Testis (tissue), 3 donors: Measurements from ENCODE around the gene PLEKHM1. TPM values are rescaled to one million over a fixed set of nuclear protein-coding genes. Genes with fewer than 3 reads are reported as not detected.

Source experiments
- DNase-seq: peaks from one replicate; pipeline ENCODE4 v3.0.0-alpha.2; 2019
- H3K27ac ChIP-seq, 2 donors: fragments of 200-600 bp; sonication (generic); one replicate each; pipeline ENCODE4 v1.5.1; 2019
- H3K27me3 ChIP-seq: fragments of 200-600 bp; sonication (generic); one replicate; pipeline ENCODE4 v1.5.1; 2019
- H3K36me3 ChIP-seq: fragments of 200-600 bp; sonication (generic); one replicate; pipeline ENCODE4 v1.5.1; 2017; ENCODE audit warnings: low read depth; ENCODE audit errors: missing control alignments
- H3K4me1 ChIP-seq: fragments of 200-600 bp; sonication (generic); one replicate; pipeline ENCODE4 v1.5.1; 2019
- H3K4me3 ChIP-seq, 2 donors: fragments of 200-600 bp; sonication (generic); one replicate each; pipeline ENCODE4 v1.5.1; 2017 to 2019
- H3K9me3 ChIP-seq: fragments of 200-600 bp; sonication (generic); one replicate; pipeline ENCODE4 v1.5.1; 2017
- POLR2A ChIP-seq: fragments of 450-650 bp; IDR thresholded peaks from one replicate; pipeline ENCODE4 v1.6.1; 2017; ENCODE audit warnings: antibody characterized with exemption, mild to moderate bottlenecking, moderate library complexity
- WGBS, 2 donors: methylation state at CpG; one replicate each; pipeline ENCODE4 v1.1.5; 2018; 5-methylcytosine and 5-hydroxymethylcytosine counted together
- intact Hi-C: fragments of 100-400 bp; cut with DNase I; formaldehyde crosslinking; loops from one replicate; pipeline ENCODE4 v1.15.1; 2023; ENCODE audit warnings: low total_unique reads
- polyA plus RNA-seq: library from polyadenylated mRNA; stranded (reverse); fragments of 350-450 nt; fragmentation: Illumina TruSeq; extraction: RNeasy Lipid Tissue Mini Kit (QIAGEN cat#74804); gene quantifications from one replicate; pipeline ENCODE4 v1.2.3, GENCODE V29; 2014; ENCODE audit warnings: low read depth, low replicate concordance; ENCODE audit not compliant: insufficient read depth
- total RNA-seq, 2 donors: library from RNA; depleted of rRNA; stranded (reverse); fragments of >200 nt; gene quantifications; one replicate each; pipeline ENCODE4 v1.2.3, GENCODE V29; 2016
- TF ChIP-seq, protein P1 (sequence below), 3 experiments: fragments of 450-650 bp in 2 of 3; fragments of 200-600 bp in 1 of 3; sonication (generic) in 1 of 3; IDR thresholded peaks; one replicate each; pipeline ENCODE4 v1.5.1; 2016 to 2019; ENCODE audit warnings: antibody characterized with exemption in 3 of 3, mild to moderate bottlenecking in 2 of 3, moderate library complexity in 1 of 3

PLEKHM1 gene
- total and polyA plus RNA-seq, 3 donors from 2014 or later, result 17.8 to 39.1 (median 31.8) TPM

DNA sequence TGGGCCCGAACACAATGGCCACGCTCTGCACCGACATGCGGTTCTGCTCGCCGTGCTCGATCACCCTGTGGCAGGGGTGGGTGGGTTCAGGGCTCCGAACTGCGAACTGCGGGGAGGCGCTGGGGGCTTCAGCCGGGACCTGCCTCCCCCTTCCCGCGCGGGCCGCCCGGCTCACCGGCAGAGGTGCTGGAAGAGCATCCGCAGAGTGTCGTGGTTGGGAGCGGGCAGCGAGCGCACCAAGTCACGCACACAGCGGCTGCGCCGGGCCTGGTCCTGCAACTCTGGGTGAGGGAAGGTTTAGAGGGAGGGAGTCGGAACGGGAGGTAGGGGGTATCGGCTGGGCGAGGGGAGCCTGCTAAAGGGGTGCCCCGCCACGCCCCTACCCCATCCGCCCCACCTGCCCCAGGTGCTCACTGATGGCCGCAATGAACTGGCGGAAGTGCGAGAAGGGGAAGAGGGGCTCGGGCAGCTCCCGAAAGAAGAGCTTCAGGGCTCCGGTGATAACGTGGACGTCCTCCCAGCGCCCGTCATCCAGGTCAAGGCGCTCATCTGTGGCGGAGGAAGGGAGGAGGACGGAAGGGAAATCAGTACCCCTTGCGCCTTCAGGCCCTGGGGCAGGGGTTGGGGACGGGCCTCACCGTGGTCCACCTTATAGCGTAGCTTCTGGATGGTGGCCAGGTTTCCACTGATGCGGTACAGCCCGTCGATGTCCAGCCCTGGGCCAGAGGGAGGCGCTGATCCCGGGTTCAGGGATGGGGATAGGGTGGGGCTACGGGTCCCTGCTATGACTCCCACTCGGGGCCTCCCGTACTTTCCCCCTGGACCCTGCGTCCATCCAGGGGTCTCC lies 94.7 kb downstream of the PLEKHM1 start:
- 29 to 44% methylated on average over 36 to 57 of the region's 60 CpGs for WGBS, 2 donors
- Histone ChIP-seq H3K36me3 (no peaks in the 10 kb centered on the region), H3K27ac (no peak overlapping the region), H3K27me3 (no peaks in the 10 kb centered on the region), H3K9me3 (no peaks in the 10 kb centered on the region), H3K4me1 (peaks cover 6% of the 10 kb centered on the region), H3K4me3 (peak overlapping the region; percentile 24 to 53)
- intact Hi-C loops, result no loop called here
- no peak for DNase-seq
- no peak for TF ChIP-seq POLR2A
- TF ChIP-seq, protein P1, sequence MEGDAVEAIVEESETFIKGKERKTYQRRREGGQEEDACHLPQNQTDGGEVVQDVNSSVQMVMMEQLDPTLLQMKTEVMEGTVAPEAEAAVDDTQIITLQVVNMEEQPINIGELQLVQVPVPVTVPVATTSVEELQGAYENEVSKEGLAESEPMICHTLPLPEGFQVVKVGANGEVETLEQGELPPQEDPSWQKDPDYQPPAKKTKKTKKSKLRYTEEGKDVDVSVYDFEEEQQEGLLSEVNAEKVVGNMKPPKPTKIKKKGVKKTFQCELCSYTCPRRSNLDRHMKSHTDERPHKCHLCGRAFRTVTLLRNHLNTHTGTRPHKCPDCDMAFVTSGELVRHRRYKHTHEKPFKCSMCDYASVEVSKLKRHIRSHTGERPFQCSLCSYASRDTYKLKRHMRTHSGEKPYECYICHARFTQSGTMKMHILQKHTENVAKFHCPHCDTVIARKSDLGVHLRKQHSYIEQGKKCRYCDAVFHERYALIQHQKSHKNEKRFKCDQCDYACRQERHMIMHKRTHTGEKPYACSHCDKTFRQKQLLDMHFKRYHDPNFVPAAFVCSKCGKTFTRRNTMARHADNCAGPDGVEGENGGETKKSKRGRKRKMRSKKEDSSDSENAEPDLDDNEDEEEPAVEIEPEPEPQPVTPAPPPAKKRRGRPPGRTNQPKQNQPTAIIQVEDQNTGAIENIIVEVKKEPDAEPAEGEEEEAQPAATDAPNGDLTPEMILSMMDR (IDR thresholded peaks at IDR 0.05), result no peak

DNA sequence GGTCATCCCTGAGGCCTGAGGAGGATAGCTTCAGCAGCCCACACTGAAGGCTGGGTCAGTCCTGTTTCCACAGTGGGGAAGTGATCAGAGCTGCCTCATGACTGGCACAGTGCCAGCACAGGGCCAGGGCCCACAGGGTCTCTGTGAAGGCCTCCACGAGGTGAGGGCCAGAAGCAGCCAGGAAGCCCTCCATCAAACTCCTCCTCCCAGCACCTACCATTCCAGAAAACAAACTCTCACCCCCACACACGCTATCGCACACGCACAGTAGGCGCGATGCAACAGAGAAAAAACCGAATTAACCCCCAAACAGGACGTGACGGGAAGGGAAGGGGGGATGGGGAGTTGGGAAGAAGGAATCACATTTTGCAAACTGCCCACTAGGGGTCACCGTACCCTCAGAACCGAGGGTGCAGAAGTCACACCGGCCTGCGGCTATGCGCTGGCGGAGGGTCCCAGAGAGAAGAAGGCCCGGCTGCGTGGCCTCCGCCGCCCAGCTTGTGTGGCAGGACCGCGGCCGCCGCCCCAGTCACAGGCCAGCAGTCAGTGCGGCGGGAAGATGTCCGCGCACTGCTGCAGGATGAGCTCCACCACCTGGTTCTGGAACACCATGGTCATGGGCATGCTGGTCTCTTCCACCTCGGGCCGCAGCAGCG lies 95.5 kb downstream of the PLEKHM1 start:
- H3K9me3 ChIP-seq, result no peaks in the 10 kb centered on the region
- intact Hi-C loops, result no loop called here
- H3K27me3 ChIP-seq, result no peaks in the 10 kb centered on the region
- H3K27ac ChIP-seq, result no peak overlapping the region
- WGBS, 2 donors, result 6 to 22% methylated on average over 6 to 30 of the region's 30 CpGs
- peaks cover 6% of the 10 kb centered on the region for H3K4me1 ChIP-seq
- H3K36me3 ChIP-seq, result no peaks in the 10 kb centered on the region
- DNase-seq, result peak; percentile 82
- TF ChIP-seq, protein P1 (IDR thresholded peaks at IDR 0.05), result peak; percentile 45 to 79 (median 72)
- TF ChIP-seq POLR2A, result no peak
- H3K4me3 ChIP-seq, result peak overlapping the region; percentile 24 to 53

DNA sequence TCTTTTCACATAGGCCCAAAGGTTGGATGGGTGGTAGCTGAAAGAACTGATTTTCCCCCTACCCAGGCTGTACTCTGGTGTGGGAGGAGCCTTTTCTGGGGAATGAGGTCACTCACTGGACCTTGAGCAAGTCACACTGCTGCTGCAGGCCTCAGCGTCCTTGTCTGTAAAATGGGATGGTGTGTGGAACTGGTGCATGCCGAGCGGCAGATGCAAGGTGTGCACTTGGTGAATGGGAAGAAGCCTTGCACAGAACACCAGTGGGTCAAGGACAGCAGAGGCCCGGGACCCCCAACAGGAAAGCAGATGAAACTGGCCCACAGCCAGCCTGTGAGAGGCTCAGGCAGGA lies 96.0 kb downstream of the PLEKHM1 start:
- H3K27ac ChIP-seq, result no peak overlapping the region
- WGBS, 2 donors, result 72 to 100% methylated on average over 1 to 4 of the region's 4 CpGs
- TF ChIP-seq POLR2A, result no peak
- TF ChIP-seq, protein P1 (IDR thresholded peaks at IDR 0.05), result no peak
- no peak for DNase-seq
- H3K9me3 ChIP-seq, result no peaks in the 10 kb centered on the region
- no peaks in the 10 kb centered on the region for H3K36me3 ChIP-seq
- intact Hi-C loops, result no loop called here
- peaks cover 6% of the 10 kb centered on the region for H3K4me1 ChIP-seq
- no peaks in the 10 kb centered on the region for H3K27me3 ChIP-seq
- H3K4me3 ChIP-seq, result no peak overlapping the region

DNA sequence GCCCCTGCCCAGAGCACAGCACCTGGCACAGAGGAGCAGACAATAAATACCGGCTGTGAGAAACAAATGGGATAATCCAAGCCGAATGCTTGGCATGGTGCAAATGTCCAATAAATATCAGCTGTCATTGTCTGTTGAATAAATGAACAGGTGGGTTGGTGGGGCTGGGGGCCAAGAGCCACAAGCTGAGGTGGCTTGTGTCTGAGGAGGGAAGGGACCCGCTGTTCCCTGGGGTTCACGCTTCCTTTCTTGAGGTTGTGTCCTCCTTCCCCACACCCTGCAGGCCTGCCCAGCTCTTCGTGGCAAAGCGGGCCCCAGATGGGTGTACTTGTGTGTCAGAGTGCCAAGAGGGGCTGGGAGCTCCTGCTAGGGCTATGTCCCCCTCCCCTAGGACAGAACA lies 96.4 kb downstream of the PLEKHM1 start:
- Histone ChIP-seq H3K36me3 (no peaks in the 10 kb centered on the region), H3K27me3 (no peaks in the 10 kb centered on the region), H3K9me3 (no peaks in the 10 kb centered on the region), H3K27ac (no peak overlapping the region), H3K4me3 (no peak overlapping the region), H3K4me1 (peaks cover 6% of the 10 kb centered on the region)
- intact Hi-C loops, result no loop called here
- no peak for TF ChIP-seq POLR2A
- 76 to 89% methylated on average over 6 of the region's 6 CpGs for WGBS, 2 donors
- no peak for DNase-seq

DNA sequence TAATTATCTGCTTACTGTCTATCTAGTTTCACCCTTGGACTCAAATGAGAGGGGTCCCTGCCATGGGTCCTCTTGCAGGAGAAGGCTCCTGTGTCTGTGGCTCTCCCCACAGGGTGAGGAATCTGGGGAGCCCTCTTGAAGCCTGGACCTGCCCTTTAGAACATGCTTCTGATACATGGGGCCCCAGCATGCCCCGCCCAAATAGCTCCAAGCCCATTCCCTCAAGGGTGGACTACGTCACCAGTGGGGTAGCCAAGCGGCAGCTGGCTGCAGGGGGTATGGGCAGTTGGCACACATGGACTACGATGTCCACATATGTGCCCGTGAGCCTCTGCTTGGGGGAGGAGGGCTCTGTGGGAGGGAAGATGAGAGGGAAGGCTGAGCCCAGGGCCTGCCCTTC lies 97.1 kb downstream of the PLEKHM1 start:
- H3K4me1 ChIP-seq, result peaks cover 6% of the 10 kb centered on the region
- TF ChIP-seq, protein P1 (IDR thresholded peaks at IDR 0.05), result no peak
- TF ChIP-seq POLR2A, result no peak
- DNase-seq, result no peak
- H3K36me3 ChIP-seq, result no peaks in the 10 kb centered on the region
- no peaks in the 10 kb centered on the region for H3K27me3 ChIP-seq
- WGBS, 2 donors, result 97 to 98% methylated on average over 5 of the region's 5 CpGs
- intact Hi-C loops, result no loop called here
- no peak overlapping the region for H3K4me3 ChIP-seq
- no peaks in the 10 kb centered on the region for H3K9me3 ChIP-seq
- H3K27ac ChIP-seq, result no peak overlapping the region
